Skin of body (tissue), 2 donors: ENCODE data around the gene AP4S1. TPM values are rescaled to one million over a fixed set of nuclear protein-coding genes. Genes with fewer than 3 reads are reported as not detected.
"Not testable (repeated sequence)": the region's sequence is repeated elsewhere in the genome, so short reads cannot be mapped to it uniquely, and the experiment has no call there.

ENCODE experiments used
- DNase-seq: peaks from one replicate; lab custom pipeline; 2025; lab: John Stamatoyannopoulos, UW
- total RNA-seq: library from RNA; depleted of rRNA; stranded (reverse); fragments of >200 nt; gene quantifications from one replicate; pipeline ENCODE4 v1.2.3, GENCODE V29; 2014

The AP4S1 gene
- total RNA-seq, 1 donor from 2014 or later = 10.9 TPM

GRCh38 chr14:31085027-31085426, 59.6 kb downstream of the AP4S1 start:
- no peak for DNase-seq

DNA sequence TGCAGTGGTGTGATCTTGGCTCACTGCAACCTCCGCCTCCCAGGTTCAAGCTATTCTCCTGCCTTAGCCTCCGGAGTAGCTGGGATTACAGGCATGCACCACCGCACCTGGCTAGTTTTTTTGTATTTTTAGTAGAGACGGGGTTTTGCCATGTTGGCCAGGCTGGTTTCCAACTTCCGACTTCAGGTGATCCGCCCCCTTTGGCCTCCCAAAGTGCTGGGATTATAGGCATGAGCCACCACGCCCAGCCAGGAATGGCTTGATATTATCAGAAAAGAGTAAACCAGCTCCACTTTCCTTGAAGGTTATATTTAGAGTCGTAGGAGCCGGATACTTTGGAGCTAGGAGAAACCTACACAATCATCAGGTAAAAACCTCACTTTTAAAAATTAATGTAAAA, 61.0 kb downstream of the AP4S1 start:
- not testable (repeated sequence) for DNase-seq

DNA sequence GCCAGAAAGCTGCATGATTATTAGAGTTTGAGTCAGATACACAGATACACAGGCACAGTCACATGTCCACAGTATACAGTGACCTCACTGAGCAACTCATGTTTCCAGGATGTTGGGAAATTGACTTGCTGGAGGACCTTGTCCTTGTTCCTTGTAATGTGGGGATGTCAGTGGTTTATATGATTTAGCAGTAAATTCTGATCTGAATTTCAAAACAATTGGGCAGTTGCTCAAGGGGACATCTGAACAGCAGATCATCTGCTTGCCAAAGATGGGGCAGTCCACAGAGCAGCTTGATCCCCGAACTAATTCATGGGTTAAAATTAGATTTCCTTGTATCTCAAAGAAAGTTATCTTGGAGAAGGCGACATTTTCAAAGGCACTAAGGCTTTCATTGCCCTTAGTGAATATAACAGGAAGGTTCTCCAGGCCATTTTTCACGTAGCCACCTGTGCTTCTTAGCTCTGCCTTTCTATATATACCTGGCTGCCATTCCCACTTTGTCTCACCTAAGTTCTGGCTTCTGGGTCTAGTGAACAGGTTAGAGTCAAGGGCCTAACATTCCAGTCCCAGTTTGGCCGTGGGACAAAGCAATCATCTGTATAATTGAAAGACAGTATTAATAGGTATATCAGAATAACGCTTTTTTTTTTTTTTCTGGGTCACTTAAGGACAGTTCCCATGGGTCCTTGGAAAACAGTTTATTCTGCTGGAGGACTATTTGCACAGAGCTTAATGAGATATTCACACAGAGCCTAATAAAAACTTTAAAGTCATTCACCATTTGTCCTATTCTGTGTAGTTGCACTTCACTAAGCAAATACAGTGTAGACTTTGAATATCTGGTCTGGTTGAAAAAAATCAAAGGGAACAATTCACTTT, 65.7 kb downstream of the AP4S1 start:
- DNase-seq = peak; percentile 67

- DNase-seq = no peak
Measured at GRCh38 chr14:31092160-31092708, 66.8 kb downstream of the AP4S1 start.

GRCh38 chr14:31093884-31094839, 68.7 kb downstream of the AP4S1 start:
- not testable (repeated sequence) for DNase-seq

GRCh38 chr14:31095817-31096216, 70.4 kb downstream of the AP4S1 start:
- not testable (repeated sequence) for DNase-seq

DNA sequence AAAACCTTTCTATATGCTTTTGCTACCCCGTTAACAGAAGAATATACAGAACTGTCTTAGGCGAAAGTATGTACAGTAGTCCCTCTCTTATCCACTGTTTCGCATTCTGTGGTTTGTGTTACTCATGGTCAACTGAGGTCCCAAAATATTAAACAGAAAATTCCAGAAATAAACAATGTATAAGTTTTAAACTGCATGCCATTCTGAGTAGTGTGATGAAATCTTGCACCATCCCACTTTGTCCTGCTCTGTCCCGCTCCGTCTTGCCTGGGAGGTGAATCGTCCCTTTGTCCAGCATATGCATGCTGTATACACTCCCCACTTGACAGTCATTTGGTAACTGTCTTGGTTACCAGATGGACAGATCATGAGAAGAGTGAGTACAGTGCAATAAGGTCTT, 70.8 kb downstream of the AP4S1 start:
- no peak for DNase-seq

- DNase-seq = no peak
Measured at GRCh38 chr14:31097081-31097480, 71.6 kb downstream of the AP4S1 start.

GRCh38 chr14:31106768-31107167, 81.3 kb downstream of the AP4S1 start:
- DNase-seq = no peak

GRCh38 chr14:31109257-31109656, 83.8 kb downstream of the AP4S1 start:
- DNase-seq = no peak

- DNase-seq = no peak
Measured at GRCh38 chr14:31110872-31111271, 85.4 kb downstream of the AP4S1 start.

GRCh38 chr14:31113794-31114193, 88.3 kb downstream of the AP4S1 start:
- DNase-seq = no peak

GRCh38 chr14:31118892-31119291, 93.4 kb downstream of the AP4S1 start:
- no peak for DNase-seq

DNA sequence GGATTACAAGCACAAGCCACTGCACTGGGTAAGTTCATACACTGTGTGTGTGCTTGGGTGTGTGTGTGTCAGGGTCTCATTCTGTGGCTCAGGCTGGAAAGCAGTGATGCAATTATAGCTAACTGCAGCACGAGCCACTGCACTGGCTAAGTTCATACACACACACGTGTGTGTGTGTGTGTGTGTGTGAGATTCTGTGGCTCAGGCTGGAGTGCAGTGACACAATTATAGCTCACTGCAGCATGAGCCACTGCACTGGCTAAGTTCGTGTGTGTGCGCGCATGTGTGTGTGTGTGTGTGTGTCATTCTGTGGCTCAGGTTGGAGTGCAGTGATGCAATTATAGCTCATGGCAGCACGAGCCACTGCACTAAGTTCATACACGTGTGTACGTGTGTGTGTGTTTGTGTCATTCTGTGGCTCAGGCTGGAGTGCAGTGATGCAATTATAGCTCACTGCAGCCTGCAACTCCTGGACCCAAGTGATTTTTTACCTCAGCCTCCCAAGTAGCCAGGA, 96.7 kb downstream of the AP4S1 start:
- DNase-seq = no peak

DNA sequence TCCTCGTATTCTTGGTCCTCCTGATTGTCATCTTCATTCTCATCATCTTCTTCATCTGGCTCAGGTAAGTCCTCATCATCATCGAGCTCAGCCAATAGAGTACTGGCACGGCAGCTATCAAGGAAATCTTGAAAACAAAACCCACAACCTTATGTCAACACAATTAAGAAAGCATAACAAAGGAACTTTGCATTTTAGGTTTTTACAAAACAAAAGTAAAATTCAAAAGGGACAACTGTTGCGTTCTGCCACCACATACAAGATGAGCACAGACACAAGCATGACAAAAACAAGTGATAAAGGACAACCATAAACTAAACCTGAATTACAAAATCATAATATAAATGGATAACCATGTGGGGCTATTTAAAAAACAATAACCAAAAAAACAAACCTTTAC, 97.5 kb downstream of the AP4S1 start:
- DNase-seq = no peak

DNA sequence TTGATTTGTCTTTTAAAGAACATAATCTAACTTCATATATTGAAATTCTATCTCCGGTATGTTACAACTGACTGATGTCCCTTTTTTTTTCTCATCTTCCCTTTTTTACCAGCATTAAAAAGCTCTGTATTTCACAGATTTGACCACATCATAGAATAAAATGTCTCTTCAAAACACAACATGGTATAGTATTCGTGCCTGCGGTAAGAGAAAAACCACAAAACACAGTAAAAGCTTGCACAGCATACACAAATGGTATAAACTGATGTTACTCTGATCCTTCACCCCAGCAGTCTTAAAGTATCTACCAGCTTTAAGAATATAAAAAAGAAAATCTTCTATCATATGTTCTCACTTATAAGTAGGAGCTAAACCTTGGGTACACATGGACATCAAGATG, 98.7 kb downstream of the AP4S1 start:
- DNase-seq = no peak

GRCh38 chr14:31125231-31125630, 99.8 kb downstream of the AP4S1 start:
- no peak for DNase-seq

GRCh38 chr14:31126680-31127079, 101.2 kb downstream of the AP4S1 start:
- DNase-seq = no peak

DNA sequence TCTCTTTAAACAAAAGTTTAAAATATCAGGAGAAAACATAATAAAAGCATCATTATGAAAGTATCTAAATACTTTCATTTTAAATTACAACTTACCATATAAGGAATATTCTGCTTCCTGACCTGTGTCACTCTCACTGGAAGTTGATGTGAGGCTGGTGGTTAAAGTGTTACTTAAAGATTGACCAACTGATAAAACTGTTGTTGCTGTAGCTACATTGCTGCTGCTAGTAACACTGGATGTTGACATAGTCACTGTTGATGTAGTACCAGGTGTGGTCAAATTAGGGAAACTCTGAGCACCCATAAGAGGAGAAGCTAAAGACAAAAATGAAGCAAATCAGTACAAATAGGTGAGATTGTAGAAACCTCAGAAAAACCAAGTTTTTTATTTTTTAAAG, 102.2 kb downstream of the AP4S1 start:
- DNase-seq = no peak

GRCh38 chr14:31128601-31129526, 103.4 kb downstream of the AP4S1 start:
- no peak for DNase-seq

DNA sequence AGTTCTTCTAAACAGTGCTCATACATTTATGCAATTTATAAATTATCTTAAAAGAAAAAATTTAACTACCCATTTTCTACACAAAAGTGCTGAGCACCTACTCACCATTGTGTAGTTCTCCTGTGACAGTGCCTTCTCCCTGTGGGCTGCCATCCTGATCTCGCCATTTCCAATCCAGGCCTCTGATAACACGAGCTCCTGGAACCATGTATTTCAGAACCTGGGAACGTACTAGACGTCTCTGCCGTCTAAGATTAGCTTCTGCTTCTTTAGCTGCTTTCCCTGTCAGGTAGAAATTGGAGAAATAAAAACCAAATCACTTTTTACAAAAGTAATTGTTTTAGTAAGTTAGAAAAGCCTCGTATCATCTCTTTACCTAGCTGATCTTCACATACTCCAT, 107.7 kb downstream of the AP4S1 start:
- no peak for DNase-seq
